ENCODE results near the gene ATP5PD.

The ATP5PD gene

DNA sequence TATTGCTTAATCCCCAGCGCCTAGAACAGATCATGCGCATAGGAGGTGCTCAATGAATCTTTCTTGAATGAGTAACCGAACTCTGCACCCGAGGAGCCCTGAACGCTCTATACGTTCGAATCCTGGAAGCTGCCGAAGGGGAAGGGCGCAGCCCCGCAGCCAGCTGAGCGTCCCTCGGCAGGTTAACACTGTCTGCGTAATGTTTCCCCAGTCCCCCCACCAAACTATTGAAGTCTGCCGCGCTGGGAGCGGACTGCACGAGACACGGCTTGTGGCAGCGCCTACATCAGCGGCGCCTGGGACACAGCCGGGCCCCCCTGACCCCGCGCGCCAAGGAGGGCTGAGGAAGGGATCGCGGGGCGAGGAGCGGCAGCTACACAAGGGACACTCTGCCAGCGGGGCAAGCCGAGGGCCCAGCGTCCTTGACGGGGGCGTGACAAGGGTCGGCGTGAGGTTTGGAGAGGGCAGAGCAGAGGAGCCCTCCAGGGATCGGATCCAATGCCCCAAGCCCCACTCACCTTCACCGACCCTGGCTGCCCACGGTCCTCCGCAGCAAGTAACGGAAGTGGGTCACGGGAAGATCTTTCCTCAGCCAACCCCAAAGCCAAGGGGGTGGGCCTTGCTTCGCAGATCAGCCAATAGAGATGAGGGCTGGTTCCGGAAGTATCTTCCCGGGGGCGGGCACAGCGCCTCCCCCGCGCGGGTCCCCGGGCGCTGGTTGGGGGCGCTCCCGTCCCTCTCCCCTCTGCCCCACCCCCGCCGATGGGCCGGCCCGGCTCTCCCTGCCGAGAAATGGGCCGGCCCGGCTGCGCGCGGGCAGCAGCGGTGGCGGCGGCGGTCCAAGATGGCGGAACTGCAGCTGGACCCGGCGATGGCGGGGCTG is at the start of gene ATP5PD, which contains the start of gene KCTD2:
TSS of gene ATP5PD (minus strand) at position 563 of the 883 bp plus-strand sequence. CDS start 4,319 bp downstream, outside the sequence.
TSS of gene KCTD2 (plus strand) at position 819 of the 883 bp plus-strand sequence. CDS start at position 845, 26 bp downstream.
- DNase-seq, result peak; percentile 99 to 100

DNA sequence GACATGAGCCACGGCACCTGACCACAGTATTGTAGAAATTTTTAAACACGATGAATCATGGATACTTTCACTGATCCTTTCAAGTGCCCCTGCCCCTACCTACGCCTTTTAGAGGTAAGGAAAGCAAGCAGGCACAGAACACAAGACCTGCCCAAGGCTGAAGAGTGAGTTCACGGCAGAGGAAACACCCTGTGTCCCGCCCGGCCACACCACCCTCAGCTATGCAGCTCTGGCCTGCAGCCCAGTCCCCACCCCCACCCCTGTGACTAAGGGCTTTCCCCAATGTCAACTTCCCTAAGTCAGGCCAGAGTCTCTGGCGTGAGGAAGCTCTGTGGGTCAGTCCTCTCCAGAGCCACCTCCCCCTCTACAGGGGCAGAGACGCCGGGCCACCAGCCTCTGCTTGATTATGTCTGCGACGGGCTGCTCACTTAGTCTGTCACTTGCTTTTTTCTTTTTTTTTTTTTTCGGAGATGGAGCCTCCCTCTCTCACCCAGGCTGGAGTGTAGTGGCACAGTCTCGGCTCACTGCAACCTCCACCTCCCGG is 49.4 kb upstream of the ATP5PD start:
- DNase-seq, result no peak

DNA sequence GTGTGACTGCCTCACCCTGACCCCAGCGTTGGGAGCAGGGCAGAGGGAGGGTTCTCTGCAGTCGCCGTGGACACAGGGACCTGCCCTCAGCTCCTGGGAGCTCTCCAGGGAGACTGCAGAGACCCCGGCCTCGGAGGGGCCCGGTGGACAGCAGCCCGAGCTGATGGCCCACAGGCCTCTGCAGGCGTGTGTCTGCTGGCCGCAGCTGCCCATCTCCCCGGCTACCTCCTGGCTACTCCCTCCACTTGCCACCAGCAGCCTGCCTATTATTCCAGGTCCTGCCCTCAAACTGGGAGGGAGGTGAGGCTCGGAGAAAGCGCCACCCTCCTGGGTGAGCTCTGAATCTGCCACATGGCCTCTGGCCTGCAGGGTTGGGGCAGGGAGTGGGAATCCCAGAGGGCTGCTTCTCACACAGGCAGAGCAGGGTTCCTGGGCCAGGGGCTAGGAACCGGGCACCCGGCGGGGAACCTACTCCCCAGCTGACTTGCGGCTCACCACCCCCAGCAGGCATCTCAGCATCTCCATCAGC is 48.2 kb upstream of the ATP5PD start:
- DNase-seq, result no peak

DNA sequence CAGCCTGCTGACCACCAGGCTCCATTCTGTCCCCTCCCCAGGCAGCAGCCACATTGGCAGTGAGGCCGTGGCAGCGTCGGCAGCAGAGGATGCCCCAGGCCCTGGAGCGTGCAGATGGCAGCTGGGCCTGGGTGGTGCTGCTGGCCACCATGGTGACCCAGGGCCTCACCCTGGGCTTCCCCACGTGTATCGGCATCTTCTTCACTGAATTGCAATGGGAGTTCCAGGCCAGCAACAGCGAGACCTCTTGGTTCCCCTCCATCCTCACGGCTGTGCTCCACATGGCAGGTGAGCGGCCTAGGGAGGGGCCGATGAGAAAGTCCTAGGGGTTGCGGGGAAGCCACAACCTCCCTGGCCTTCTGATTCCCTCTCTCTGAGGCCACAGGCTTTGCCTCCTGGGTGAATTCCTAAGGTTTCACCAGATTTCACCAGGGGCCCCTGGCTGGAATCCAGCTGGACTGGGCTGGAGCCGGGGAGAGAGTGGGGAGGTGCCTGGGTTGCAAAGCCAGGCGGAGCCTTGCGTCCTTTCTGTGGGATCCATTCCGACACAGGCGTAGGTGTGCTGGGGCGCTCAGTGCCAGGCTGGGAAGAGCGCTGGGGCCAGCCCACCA is 46.9 kb upstream of the ATP5PD start:
- no peak for DNase-seq

DNA sequence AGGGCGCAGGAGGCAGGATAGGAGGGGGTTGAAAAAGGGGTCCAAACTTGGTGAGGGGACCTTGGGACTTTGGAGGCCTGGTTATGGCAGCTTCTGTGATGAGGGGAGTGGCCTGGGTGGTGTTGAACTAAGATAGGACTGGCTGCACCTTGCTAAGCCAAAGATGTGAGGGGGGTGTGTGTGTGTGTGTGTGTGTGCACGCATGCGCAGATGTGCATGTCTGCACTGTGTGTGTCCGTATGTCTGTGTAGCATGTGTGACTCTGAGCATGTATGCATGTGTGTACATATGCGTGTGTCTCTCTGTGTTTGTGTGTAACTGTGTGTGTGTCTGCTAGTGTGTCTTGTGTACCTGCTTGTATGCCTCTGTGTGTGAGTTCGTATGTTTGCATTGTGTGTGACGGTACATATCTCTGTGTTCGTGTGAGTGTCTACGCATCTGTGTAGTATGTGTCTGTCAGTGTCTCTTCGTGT is 45.1 kb upstream of the ATP5PD start:
- DNase-seq, result no peak

DNA sequence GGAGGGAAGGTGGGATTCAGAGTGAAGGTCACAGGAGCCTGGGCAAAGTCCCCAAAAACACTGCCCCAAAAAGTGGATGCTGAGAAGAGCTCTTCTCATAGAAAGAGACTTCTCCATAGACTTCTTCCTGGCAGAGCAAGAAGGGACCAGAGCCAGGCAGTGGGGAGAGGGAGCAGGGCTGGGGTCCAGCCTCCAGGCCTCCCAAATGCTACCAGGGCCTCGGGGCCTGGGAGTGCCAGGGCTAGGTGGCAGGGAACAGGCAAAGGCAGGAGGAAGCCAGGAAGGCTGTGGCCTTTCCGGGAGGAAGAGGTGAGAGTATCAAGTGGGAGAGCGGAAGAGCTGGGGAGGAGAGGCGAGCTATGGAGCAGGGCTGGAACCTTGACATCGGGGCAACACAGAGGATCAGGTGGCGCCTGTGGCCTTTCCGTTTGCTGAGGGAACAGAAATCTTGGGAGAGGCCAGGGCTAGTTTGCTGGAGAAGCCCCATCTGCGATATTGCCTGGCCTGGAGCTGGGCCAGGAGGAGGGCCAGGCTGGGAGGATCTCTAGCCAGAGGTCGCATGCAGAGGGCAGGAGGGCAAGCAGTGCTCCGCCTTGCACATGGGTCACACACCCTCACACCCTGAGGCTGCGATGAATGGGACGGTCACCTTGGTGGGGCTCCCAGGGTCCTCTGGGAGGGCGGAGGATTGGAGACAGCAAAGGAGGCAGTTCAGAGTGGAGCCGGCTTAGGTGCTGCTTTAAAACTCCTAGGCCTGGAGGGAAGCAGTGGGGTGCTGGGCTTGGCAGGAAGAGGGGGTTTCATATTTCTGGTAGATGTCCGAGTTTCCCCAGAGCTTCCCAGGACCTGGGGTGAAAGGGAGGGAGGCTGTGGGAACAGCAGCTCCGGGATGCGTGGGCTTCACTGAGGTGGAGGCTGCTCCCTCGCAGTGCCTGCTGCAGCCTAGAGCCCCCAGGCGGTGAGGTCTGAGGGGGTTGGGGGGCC is 44.4 kb upstream of the ATP5PD start:
- no peak for DNase-seq

DNA sequence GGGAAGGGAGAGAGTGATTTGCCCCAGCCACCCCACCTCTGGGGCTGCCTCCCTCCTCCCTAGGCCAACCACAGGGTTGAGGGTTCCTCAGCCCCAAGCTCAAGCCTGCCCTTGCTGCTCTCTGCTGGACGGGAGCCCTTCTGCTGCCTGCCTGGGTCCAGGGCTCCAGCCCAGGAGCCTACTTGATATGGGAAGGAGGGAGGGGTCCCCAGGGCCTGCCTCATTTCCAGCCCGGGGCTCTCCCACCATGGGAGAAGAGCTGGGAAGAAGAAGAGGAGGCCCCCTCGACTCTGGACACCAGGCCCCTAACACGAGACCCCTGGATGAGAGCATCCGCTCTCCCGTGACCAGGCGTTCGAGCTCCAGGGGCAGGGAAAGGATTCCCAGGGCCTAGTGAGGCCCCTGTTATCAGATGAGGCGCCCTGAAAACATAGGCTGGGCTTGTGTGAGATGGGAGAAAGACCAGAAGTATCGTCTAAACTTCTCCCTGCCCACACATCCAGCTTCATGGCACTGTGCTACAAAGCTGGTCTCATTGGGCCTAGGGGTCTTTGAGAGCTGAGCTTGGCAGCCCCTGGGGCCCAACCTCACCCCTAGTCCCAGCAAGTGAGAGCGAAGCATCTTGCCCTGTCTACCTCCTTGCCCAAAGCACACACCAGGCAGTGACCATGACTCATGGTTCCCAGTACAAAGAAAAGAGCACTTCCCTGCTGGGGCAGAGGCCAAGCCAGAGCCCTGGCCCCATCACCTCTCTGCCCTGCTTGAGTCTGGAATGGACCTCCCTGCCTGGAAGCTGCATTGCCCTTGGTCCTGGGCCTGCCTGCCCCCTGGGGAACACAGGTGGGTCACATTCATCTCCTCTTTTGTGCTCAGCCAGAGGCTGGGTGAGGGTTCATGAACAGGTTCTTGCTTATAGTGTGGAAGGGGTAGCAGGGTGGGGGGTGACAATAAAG is 42.0 kb upstream of the ATP5PD start:
- no peak for DNase-seq

DNA sequence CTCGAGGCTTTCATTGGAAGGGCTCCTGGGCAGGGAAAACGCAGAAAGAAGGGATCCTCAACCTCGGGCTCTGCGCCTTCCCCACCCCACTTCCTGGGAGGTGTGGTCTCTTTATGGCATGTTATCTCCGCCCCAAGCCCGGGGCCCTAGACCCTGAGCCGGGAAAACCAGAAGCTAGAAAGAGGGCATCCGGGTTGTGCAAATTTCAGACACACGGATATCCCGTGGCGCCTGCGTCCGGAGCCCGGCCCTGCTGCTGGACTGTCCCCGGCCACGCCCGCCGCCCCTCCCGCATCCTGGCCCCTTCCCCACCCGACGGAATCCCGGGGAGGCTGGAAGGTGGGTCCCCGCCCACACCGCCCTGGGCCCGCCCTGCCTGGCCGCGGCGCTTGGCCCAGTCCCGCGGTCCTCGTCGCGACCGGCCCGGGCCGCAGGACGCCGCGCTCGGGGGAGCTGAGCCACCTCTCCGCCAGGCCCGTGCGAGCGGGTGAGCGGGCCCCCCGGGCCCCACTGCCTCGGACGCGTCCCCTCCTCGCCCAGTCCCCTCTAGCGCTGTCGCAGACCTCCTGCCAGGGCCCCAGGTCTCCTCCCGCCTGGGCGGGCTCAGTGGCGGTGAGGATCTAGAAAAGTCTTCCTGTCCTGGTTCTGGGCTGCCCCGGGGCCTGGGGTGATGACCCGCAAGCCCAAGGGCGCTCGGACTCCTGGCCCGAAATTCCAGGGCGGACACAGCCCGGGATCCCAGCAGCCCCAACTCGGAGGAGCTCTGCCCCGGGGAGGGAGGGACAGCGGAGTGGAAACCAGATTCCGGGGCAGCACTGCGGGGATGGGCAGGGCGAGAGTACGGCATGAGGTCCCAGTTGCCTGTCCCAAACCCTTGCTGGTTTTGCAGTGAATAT is 41.0 kb upstream of the ATP5PD start, which contains the start of gene SLC16A5:
TSS of gene SLC16A5 (plus strand) at position 397 of the 896 bp plus-strand sequence. CDS start 5,683 bp downstream, outside the sequence.
- no peak for DNase-seq

DNA sequence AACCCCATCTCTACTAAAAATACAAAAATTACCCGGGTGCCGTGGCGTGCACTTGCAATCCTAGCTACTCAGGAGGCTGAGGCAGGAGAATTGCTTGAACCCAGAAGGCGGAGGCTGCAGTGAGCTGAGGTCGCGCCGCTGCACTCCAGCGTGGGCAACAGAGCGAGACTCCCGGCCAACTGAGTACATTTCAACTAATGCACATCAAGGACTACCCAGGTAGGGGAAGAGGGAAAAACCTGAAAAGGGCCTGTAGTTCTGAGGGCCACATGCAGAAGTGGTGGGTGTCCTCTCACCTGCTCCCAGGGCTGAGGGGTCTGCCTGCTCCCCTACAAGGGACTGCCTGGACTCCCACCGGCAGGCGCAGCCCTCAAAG is 40.4 kb upstream of the ATP5PD start:
- DNase-seq, result no peak

DNA sequence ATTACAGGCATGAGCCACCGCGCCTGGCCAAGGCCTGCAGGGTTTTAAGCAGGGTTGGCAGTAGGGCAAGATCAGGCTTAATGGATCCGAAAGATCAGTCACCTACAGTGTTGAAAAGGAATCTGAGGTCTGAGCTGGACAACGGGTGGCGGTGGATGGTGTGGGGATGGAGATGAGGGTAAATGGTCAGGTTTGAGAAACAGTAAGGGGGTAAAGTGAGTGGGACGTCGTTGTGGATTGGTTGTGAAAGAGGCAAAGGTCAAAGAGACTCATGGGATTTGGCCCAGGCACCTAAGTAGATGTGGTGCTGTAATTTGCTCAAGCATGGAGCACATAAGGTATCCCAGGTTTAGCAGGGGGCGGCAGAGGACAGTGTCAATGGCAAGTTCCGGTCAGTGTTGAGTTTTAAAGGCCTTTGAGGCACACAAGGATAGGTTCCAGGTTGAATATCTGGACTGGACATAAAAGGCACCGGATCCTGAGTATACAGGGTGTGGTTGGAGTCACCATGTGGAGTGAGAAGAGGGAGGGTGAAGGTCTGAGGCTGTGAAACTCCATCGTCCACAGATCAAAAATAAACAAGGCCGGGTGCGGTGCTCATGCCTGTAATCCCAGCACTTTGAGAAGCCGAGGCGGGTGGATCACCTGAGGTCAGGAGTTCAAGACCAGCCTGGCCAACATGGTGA is 39.9 kb upstream of the ATP5PD start:
- DNase-seq, result no peak

DNA sequence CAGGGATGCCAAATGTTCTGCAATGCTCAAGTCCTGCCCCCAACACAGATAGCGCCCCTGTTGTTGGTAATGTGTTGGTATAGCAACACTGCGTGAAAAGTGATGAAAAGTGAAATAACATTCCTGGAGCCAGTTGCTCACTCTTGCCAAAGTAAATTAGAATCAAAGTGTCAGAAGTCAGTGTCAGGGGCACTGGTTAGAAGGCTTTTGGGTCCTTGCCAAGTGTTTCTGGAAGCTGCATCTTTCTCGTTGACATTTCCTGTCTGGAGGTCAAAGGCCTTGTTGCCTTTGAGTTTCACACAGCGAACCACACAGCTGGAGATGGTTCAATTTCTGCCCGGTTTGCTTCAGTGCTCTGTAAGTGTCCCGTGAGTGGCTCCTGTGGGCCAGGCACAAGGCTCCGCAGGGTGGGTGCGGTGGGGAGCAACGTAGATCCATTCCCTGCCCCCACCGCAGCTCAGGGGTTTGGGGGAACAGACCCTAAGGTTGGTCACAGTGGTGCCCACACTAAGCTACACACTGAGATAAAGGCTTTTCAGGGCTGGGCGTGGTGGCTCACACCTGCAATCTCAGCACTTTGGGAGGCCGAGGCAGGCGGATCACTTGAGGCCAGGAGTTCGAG is 37.4 kb upstream of the ATP5PD start:
- DNase-seq, result no peak

DNA sequence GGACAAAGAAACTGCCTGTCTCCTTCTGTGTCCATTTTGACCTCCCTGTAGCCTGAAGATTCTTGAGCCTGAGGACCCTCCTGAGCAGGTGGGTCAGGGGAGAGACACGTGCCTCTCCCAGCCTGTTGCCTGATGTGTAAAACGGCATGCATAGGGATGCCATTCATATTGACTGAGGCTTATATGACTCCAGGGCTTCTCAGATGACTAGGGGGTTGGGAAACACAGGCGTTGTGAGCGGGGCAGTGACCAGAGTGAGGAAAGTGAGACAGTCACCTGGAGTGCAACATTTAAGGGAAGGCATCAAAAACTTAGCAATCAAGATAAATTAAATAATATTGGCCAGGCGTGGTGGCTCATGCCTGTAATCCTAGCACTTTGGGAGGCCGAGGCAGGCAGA is 35.9 kb upstream of the ATP5PD start:
- no peak for DNase-seq

DNA sequence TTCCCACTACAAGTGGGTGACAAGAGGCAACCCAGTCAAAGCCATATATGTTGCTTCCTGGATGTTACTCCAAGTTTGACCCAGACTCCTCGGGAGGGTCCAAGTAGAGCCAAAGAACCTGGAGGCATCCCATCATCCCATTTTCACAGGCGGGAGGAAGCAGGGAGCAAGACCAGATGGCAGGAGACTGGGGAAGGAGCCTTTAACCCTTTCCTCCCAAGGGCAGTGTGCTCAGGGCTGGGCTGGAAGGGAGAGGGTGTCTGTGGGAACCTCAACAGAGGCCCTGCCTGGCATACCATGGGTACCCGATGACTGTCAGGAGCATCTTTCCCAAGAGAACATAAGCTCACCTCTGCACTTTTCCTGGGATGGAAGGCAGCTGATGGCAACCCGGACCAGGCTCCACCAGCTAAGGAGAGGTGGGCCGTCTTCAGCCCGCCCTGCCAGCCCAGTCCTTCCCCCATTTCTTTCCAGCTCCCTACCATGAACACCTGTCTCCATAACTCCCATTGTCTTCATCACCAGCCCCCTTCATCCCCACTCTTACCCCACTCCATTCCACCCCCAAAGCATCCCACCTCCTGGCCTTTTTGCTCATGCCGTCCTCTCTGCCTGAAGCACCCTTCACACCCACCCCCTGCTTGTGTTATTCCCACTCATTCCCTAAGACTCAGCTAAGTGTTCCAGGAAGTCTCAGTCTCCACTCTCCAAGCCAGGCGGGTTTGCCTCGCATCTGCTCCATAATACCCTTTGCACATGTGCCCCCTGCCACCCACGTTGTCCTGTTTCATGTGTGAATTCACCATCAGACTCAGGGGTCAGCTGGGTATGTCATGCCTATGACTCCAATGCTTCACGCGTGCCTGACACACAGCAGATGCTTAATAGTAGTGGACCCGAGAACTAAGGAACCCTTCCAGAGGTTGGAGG is 35.1 kb upstream of the ATP5PD start:
- DNase-seq, result peak in 1 of 2 experiments; percentile 64

DNA sequence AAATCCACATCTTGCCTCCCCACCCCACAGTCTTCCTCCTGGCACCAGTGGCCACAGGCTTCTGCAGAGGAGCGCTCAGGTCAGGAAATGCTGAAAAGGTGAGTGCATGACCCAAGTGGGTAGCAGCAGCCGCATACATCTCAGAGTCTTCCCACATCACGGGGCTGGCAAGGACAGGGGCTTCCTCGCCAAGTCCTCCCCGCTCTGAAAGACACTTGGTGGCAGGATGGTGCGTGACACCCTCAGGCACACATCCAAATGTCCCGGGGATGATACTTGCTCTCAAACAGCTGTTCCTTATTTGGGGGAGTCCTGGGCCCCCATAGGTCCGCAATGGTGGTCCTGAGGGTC is 32.2 kb upstream of the ATP5PD start:
- no peak for DNase-seq

DNA sequence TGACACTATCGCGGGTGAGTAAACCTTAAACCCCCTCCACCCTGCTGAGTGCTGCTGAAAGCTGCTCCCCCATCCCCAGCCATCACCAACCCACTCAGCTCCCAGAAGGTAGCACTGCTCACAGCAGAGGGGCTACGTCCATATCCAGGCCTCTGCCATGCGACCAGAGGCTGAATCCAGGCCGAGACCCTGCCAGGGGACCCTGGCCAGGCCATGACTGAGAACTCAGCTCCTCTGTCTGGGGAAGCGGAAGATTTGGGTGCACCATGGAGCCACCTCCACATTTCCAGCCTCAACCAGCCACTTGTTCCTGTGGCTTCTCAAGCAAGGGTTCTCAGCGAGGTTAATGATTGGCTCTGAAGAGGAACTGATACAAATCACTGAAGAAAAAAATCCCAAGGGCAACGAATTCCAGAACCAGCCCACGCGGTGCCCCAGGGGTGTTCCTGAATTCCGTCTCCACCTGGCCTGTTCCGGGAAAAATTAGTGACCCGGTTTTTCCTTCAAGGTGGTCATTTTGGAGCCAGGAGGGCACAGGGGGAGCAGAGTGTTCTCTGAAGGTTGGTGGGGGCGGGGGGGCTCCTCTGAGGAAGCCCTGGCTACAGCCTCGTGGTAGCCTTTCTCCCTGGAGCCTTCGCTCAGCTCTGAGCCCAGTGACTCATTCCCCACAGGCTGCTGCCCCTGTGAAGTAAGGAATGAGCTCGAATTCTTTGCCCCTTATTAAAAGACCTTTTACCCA is 31.7 kb upstream of the ATP5PD start:
- no peak for DNase-seq

DNA sequence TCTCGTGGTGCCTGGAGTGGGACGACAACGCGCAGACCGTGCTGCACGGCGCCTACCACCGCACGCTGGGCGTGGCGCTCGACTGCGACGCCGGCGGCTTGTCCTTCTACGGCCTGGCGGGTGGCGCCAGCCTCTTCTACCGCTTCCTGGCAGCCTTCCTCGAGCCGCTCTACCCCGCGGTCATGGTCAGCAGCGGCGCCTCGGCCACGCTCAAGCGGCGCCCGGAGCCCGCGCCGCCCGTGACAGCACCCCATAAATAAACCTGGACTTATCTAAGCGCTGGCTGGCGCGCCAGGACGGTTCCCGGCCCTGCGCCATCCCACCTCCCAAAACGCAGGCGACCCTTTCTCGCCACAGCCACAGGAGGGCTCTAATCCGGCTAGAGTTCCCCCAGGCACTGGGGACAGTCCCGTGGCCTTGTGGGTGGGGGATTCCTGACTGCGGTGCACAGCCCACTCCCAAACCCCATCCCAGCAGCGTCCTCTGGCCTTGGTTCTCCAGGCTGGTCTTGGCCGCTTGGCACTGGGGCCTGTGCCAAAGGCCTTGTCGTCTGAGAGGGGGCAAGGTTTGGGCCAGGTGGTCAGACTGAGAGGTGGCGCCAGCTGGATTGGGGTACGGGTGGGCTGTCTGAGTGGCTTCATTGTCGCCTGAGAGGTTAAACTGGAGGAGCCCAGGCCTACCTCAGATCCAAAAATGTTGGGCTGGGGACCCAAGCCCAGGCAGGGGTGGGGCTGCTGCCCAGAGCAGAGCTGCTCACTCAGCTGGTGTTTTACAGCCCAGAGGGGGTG is 30.9 kb upstream of the ATP5PD start:
- DNase-seq, result no peak

Data from NCI-H524 (cell line).